ENCODE results near the gene GABRG3.

The GABRG3 gene

DNA sequence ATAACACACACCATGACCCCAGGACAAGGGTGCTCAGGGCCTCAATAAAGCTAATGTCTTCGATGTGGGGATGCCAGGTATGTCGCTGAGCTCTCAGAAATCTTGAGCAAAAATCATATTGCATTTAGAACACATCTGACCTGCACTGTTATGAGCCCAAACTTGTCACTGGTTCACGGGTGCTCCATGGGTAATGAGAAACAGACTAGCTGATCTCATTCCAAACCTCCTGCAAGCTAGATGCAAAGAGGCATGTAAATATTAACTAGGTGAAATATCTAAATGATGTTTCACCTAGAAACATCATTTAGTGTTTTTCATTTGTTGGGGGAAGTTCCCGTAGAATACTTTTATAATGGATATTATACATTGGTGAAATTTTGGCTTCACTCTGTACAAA is 578.8 kb downstream of the GABRG3 start:
- Histone ChIP-seq H3K4me3 (ENCODE audit: low read depth in 1 of 2, low read length in 1 of 2) (no peak overlapping the region), H3K27me3 (no peaks in the 10 kb centered on the region), H3K4me1 (ENCODE audit: control insufficient read depth in 1 of 2, insufficient read depth in 1 of 2, low read depth in 1 of 2, low read length in 1 of 2) (no peaks in the 10 kb centered on the region), H3K36me3 (no peaks in the 10 kb centered on the region), H3K27ac (no peak overlapping the region), H3K9me3 (no peaks in the 10 kb centered on the region)
- TF ChIP-seq, protein P1, sequence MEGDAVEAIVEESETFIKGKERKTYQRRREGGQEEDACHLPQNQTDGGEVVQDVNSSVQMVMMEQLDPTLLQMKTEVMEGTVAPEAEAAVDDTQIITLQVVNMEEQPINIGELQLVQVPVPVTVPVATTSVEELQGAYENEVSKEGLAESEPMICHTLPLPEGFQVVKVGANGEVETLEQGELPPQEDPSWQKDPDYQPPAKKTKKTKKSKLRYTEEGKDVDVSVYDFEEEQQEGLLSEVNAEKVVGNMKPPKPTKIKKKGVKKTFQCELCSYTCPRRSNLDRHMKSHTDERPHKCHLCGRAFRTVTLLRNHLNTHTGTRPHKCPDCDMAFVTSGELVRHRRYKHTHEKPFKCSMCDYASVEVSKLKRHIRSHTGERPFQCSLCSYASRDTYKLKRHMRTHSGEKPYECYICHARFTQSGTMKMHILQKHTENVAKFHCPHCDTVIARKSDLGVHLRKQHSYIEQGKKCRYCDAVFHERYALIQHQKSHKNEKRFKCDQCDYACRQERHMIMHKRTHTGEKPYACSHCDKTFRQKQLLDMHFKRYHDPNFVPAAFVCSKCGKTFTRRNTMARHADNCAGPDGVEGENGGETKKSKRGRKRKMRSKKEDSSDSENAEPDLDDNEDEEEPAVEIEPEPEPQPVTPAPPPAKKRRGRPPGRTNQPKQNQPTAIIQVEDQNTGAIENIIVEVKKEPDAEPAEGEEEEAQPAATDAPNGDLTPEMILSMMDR (IDR thresholded peaks at IDR 0.05), result no peak

DNA sequence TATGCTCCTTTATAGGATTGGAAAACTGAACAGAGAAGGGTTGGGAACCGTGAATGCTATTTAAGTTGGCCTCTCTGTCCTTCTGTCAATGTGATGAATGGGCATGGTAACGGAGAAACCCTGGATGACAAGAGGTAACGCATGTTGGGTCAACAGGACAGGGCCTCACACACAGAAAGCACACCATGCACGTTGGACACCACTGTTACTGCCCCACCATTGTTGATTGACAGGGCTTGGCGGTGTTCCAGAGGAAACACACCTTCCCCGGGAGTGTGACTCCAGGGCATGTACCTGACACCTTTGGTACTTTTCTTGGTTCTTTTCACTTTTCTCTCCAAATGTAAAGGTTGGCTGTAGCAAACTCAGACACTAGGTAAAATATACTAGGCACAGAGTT is 579.7 kb downstream of the GABRG3 start:
- H3K36me3 ChIP-seq, result no peaks in the 10 kb centered on the region
- H3K4me3 ChIP-seq (ENCODE audit: low read depth in 1 of 2, low read length in 1 of 2), result no peak overlapping the region
- H3K27me3 ChIP-seq, result no peaks in the 10 kb centered on the region
- no peaks in the 10 kb centered on the region for H3K9me3 ChIP-seq
- TF ChIP-seq, protein P1 (IDR thresholded peaks at IDR 0.05), result no peak
- H3K27ac ChIP-seq, result no peak overlapping the region
- H3K4me1 ChIP-seq (ENCODE audit: control insufficient read depth in 1 of 2, insufficient read depth in 1 of 2, low read depth in 1 of 2, low read length in 1 of 2), result no peaks in the 10 kb centered on the region

DNA sequence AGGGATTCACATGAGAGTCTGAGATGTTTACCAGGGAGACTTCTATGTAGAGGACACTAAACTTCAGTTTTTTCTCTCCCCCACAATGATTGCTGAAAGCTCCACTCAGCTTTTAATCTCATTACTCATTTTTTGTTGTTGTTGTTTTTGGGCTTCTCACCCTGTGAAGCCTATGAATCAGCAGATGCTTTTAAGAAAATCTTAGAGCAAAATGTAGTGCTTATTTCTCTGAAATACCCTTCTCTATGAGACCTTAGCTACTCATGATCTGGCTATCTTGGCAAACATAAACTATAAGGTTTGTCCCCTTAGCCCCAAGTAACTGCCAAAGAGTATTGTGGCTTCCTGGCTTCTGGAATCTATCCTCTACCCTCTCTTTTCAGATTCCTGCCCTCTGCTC is 590.8 kb downstream of the GABRG3 start:
- Histone ChIP-seq H3K27ac (no peak overlapping the region), H3K4me3 (ENCODE audit: low read depth in 1 of 2, low read length in 1 of 2) (no peak overlapping the region), H3K9me3 (no peaks in the 10 kb centered on the region), H3K27me3 (no peaks in the 10 kb centered on the region), H3K36me3 (no peaks in the 10 kb centered on the region), H3K4me1 (ENCODE audit: control insufficient read depth in 1 of 2, insufficient read depth in 1 of 2, low read depth in 1 of 2, low read length in 1 of 2) (no peaks in the 10 kb centered on the region)
- TF ChIP-seq, protein P1 (IDR thresholded peaks at IDR 0.05), result no peak

DNA sequence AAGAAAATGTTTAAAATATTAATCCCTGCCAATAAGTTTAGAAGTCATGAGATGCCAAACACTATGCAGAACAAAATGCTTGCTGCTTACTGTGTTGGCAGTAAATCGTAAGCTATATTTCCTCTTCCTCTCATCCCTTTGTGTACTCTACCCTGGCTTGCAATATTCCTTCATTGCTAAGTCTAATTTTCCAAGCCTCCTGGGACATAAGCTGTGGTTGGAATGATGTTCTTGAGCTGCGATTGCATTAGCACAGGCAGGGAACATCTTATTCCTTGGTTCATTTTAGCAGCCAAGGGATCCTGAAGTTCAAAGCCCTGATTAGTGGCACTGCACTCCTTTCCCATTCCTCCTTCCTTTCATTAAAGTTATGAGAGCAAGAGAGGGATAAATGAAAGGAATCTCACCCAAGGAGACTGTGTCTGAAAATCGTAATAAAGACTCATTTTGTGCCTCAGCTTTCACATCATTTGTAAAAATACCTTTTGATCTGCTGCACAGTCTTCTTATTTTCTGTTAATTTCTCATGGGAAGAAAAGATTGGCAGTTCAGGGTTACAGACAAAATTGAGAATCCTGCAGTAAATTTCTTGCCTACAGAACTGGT is 592.9 kb downstream of the GABRG3 start:
- Histone ChIP-seq H3K4me1 (ENCODE audit: control insufficient read depth in 1 of 2, insufficient read depth in 1 of 2, low read depth in 1 of 2, low read length in 1 of 2) (no peaks in the 10 kb centered on the region), H3K27ac (no peak overlapping the region), H3K4me3 (ENCODE audit: low read depth in 1 of 2, low read length in 1 of 2) (no peak overlapping the region), H3K36me3 (no peaks in the 10 kb centered on the region), H3K9me3 (no peaks in the 10 kb centered on the region), H3K27me3 (no peaks in the 10 kb centered on the region)
- TF ChIP-seq, protein P1 (IDR thresholded peaks at IDR 0.05), result no peak

DNA sequence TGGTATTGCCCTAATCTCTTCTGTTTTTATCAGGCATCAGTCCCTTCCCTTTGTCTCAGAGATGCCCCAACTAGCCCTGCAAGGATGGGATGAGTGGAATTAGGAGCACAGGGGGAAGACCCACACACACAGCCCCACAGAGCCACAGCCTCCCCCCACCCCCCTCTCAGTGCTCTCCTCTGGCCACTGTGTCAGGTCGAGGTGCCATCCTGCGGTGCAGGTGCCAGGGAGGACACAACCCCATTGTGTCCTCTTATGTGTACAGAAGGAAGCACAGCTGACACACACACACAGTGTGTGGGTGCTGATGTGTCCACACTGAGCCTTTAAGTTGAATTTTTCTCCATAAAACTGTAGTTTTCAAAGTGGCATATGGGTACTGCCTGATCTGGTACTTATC is 593.7 kb downstream of the GABRG3 start:
- Histone ChIP-seq H3K27ac (no peak overlapping the region), H3K4me3 (ENCODE audit: low read depth in 1 of 2, low read length in 1 of 2) (no peak overlapping the region), H3K4me1 (ENCODE audit: control insufficient read depth in 1 of 2, insufficient read depth in 1 of 2, low read depth in 1 of 2, low read length in 1 of 2) (no peaks in the 10 kb centered on the region), H3K36me3 (no peaks in the 10 kb centered on the region), H3K27me3 (no peaks in the 10 kb centered on the region), H3K9me3 (no peaks in the 10 kb centered on the region)
- TF ChIP-seq, protein P1 (IDR thresholded peaks at IDR 0.05), result no peak

DNA sequence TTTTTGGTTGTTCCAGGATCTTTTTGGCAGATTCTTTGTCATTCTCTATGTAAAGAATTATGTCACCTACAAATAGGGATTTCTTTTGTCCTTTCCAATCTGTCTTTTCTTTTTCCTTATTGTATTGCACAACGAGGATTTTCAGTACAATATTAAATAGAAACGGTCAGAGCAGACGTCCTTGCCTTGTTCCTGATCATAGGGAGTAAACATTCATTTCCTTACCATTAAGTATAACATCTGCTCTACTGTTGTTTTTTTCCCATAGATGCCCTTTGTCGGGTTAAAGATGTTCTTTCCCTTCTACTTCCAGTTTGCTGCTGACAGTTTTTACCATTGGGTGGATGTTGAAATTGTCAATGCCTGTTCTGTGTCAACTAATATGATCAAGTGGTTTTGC is 599.8 kb downstream of the GABRG3 start:
- no peak overlapping the region for H3K4me3 ChIP-seq (ENCODE audit: low read depth in 1 of 2, low read length in 1 of 2)
- H3K36me3 ChIP-seq, result no peaks in the 10 kb centered on the region
- H3K4me1 ChIP-seq (ENCODE audit: control insufficient read depth in 1 of 2, insufficient read depth in 1 of 2, low read depth in 1 of 2, low read length in 1 of 2), result no peaks in the 10 kb centered on the region
- TF ChIP-seq, protein P1 (IDR thresholded peaks at IDR 0.05), result no peak
- H3K27ac ChIP-seq, result no peak overlapping the region
- H3K9me3 ChIP-seq, result no peaks in the 10 kb centered on the region
- H3K27me3 ChIP-seq, result no peaks in the 10 kb centered on the region
